Fibroblast of the aortic adventitia (primary cell): ENCODE measurements around the gene ABCG2. TPM values are rescaled to one million over a fixed set of nuclear protein-coding genes. Genes with fewer than 3 reads are reported as not detected.

ENCODE experiments used
- DNase-seq: peaks from one replicate; pipeline ENCODE4 v3.0.0-alpha.2; 2010; ENCODE audit warnings: low read depth
- H3K4me3 ChIP-seq: 2 replicates; pipeline ENCODE4 v1.5.1; 2011; ENCODE audit warnings: low read depth, mild to moderate bottlenecking, control low read depth, low read length, moderate library complexity
- CTCF ChIP-seq: IDR thresholded peaks from 2 replicates; pipeline ENCODE4 v1.5.1; 2011; ENCODE audit warnings: mild to moderate bottlenecking, low read length, control low read depth, inconsistent platforms; ENCODE audit not compliant: insufficient read depth
- total RNA-seq: library from RNA; depleted of rRNA; stranded (reverse); fragments of >200 nt; gene quantifications from 2 replicates; pipeline ENCODE4 v1.2.3, GENCODE V29; 2012; ENCODE audit warnings: low replicate concordance

The ABCG2 gene
- total RNA-seq, 1 donor = 7.0 TPM

GRCh38 chr4:88090898-88091297 lies 67.5 kb downstream of the ABCG2 start:
- TF ChIP-seq CTCF = no peak
- no peak overlapping the region for H3K4me3 ChIP-seq
- DNase-seq = no peak

- TF ChIP-seq CTCF = no peak
- H3K4me3 ChIP-seq = no peak overlapping the region
- DNase-seq = no peak
These were observed 71.4 kb downstream of the ABCG2 start for GRCh38 chr4:88087004-88087403.

- no peak for TF ChIP-seq CTCF
- no peak overlapping the region for H3K4me3 ChIP-seq
- no peak for DNase-seq
These were observed 77.8 kb downstream of the ABCG2 start for GRCh38 chr4:88080626-88081025.

- TF ChIP-seq CTCF = no peak
- peak; percentile 7 for DNase-seq
- H3K4me3 ChIP-seq = no peak overlapping the region
These were observed 79.9 kb downstream of the ABCG2 start for GRCh38 chr4:88078579-88078978.

- no peak for TF ChIP-seq CTCF
- DNase-seq = peak; percentile 70
- no peak overlapping the region for H3K4me3 ChIP-seq
These were observed 80.4 kb downstream of the ABCG2 start for GRCh38 chr4:88077911-88078524.

GRCh38 chr4:88075336-88075735 lies 83.1 kb downstream of the ABCG2 start:
- no peak overlapping the region for H3K4me3 ChIP-seq
- no peak for DNase-seq
- TF ChIP-seq CTCF = no peak

- no peak for DNase-seq
- H3K4me3 ChIP-seq = no peak overlapping the region
- TF ChIP-seq CTCF = no peak
These were observed 88.4 kb downstream of the ABCG2 start for GRCh38 chr4:88070031-88070430.
